K562 (cell line): Measurements from ENCODE around the gene KTI12. TPM values are rescaled to one million over a fixed set of nuclear protein-coding genes. Genes with fewer than 3 reads are reported as not detected.

Experiments used
- ATAC-seq: fragments of 200-7000 bp; cut with Tn5 transposase; 3 replicates; pipeline ENCODE4 v1.9.1; 2020; ENCODE audit warnings: moderate library complexity
- BruUV-seq: library from RNA; stranded (reverse); fragments of 400-500 nt; replicated peaks from 2 replicates; lab custom pipeline; 2021; lab: Mats Ljungman, UMichigan
- CTCF ChIA-PET: fragments of 300-600 bp; formaldehyde crosslinking; extraction: SDS; loops from one replicate; lab custom pipeline; 2021; ENCODE audit warnings: low intra/inter-chr PET ratio; lab: Yijun Ruan, JAX
- POLR2A ChIA-PET: fragments of 300-600, 350-650 bp; sonication (Branson Sonifier 250); formaldehyde crosslinking; extraction: SDS; loops from one replicate; lab custom pipeline; 2021; ENCODE audit warnings: antibody characterized with exemption, inconsistent platforms; lab: Yijun Ruan, JAX
- DNase-seq, 4 experiments: peaks; one replicate each; pipeline versions ENCODE4 v3.0.0 to v3.0.0-alpha.2; 2011 to 2018; ENCODE audit warnings: low spot score in 3 of 4, mixed read lengths in 3 of 4; ENCODE audit errors: extremely low read depth in 1 of 4
- FAIRE-seq: peaks from 2 replicates; lab custom pipeline; 2011; peaks lifted over from hg19 to GRCh38; lab: Jason Lieb, UNC
- H2AFZ ChIP-seq: 2 replicates; pipeline ENCODE4 v1.6.0; 2011; ENCODE audit warnings: low read depth, low read length, control low read depth, inconsistent platforms
- H3K27ac ChIP-seq: fragments of 200-600 bp; 3 replicates; pipeline ENCODE4 v1.8.0; 2011; ENCODE audit warnings: low read depth, mild to moderate bottlenecking, control low read depth, inconsistent platforms, low read length, moderate library complexity, mixed read lengths; ENCODE audit errors: extremely low read depth
- H3K27me3 ChIP-seq, 2 experiments: fragments of 300-600 bp in 1 of 2; 2 replicates in 1 of 2; 3 replicates in 1 of 2; pipeline versions ENCODE4 v1.6.0 to v1.8.0; 2011; ENCODE audit warnings: inconsistent platforms in 2 of 2, low read length in 2 of 2, mild to moderate bottlenecking in 1 of 2, mixed read lengths in 1 of 2, moderate library complexity in 1 of 2; ENCODE audit not compliant: control insufficient read depth in 2 of 2, insufficient read depth in 2 of 2
- H3K36me3 ChIP-seq: fragments of 300-600 bp; 3 replicates; pipeline ENCODE4 v1.8.0; 2011; ENCODE audit warnings: mild to moderate bottlenecking, low read length, inconsistent platforms; ENCODE audit not compliant: control insufficient read depth, insufficient read depth
- H3K4me1 ChIP-seq, 2 experiments: fragments of 200-600 bp in 1 of 2; replicated peaks in 1 of 2; 2 replicates in 1 of 2; 3 replicates in 1 of 2; pipeline versions ENCODE4 v1.5.1 to v1.8.0; 2011; ENCODE audit warnings: inconsistent platforms in 2 of 2, low read length in 2 of 2, mild to moderate bottlenecking in 1 of 2, mixed read lengths in 1 of 2, moderate library complexity in 1 of 2; ENCODE audit not compliant: control insufficient read depth in 2 of 2, insufficient read depth in 2 of 2
- H3K4me2 ChIP-seq: 2 replicates; pipeline ENCODE4 v1.6.1; 2011; ENCODE audit warnings: low read length, control low read depth, inconsistent platforms, mixed read lengths; ENCODE audit not compliant: insufficient read depth
- H3K4me3 ChIP-seq: fragments of 200-600 bp; sonication (generic), shearing (Covaris generic); 2 replicates; pipeline ENCODE4 v1.5.1; 2016; ENCODE audit warnings: control low read depth, inconsistent platforms
- H3K79me2 ChIP-seq: fragments of 200-600 bp; 3 replicates; pipeline ENCODE4 v1.8.0; 2011; ENCODE audit warnings: low read length, inconsistent platforms; ENCODE audit not compliant: control insufficient read depth, insufficient read depth
- H3K9ac ChIP-seq, 2 experiments: 2 replicates each; pipeline versions ENCODE4 v1.6.0 to v1.6.1; 2011; ENCODE audit warnings: low read depth in 2 of 2, low read length in 2 of 2, control low read depth in 1 of 2, inconsistent platforms in 1 of 2, mild to moderate bottlenecking in 1 of 2, mixed read lengths in 1 of 2; ENCODE audit not compliant: insufficient read depth in 1 of 2
- H3K9me1 ChIP-seq: one replicate; pipeline ENCODE4 v1.6.0; 2011; ENCODE audit warnings: inconsistent platforms, mild to moderate bottlenecking, low read length, moderate library complexity; ENCODE audit not compliant: control insufficient read depth, insufficient read depth
- H3K9me3 ChIP-seq: replicated peaks from 2 replicates; pipeline ENCODE4 v1.5.1; 2011; ENCODE audit warnings: low read depth, low read length, inconsistent platforms; ENCODE audit not compliant: control insufficient read depth, insufficient read depth
- H4K20me1 ChIP-seq: replicated peaks from 2 replicates; pipeline ENCODE4 v1.6.1; 2011; ENCODE audit warnings: low read length, inconsistent platforms, mixed read lengths; ENCODE audit not compliant: control insufficient read depth, insufficient read depth
- ARID3A ChIP-seq: IDR thresholded peaks from 2 replicates; pipeline ENCODE4 v1.6.1; 2012; ENCODE audit warnings: low read depth, low read length, improper control_type of control experiment, borderline replicate concordance
- HDGF ChIP-seq: fragments of 450-650 bp; IDR thresholded peaks from 2 replicates; pipeline ENCODE4 v1.6.1; 2016
- MCM3 ChIP-seq: fragments of 450-650 bp; IDR thresholded peaks from 2 replicates; pipeline ENCODE4 v1.6.1; 2016
- MXD1 ChIP-seq: fragments of 250-450 bp; sonication (Bioruptor Pico); IDR thresholded peaks from 2 replicates; pipeline ENCODE4 v1.8.0; 2021; ENCODE audit warnings: borderline replicate concordance, mild to moderate bottlenecking, moderate library complexity; ENCODE audit not compliant: poor library complexity, severe bottlenecking
- NFE2 ChIP-seq: IDR thresholded peaks from 2 replicates; pipeline ENCODE4 v1.6.1; 2014; ENCODE audit warnings: antibody characterized with exemption, low read depth
- OTX1 ChIP-seq: fragments of 450-650 bp; formaldehyde crosslinking; IDR thresholded peaks from 2 replicates; pipeline ENCODE4 v1.4.0; 2022; ENCODE audit warnings: mild to moderate bottlenecking
- PML ChIP-seq: IDR thresholded peaks from 2 replicates; pipeline ENCODE4 v1.6.1; 2012; ENCODE audit warnings: low read length, inconsistent platforms
- PURB ChIP-seq: sonication (generic); formaldehyde crosslinking; IDR thresholded peaks from 2 replicates; pipeline ENCODE4 v1.9.0; 2021; ENCODE audit warnings: low read depth, mild to moderate bottlenecking, missing genetic modification reagents
- RBFOX2 ChIP-seq: fragments of 200-400 bp; formaldehyde crosslinking; IDR thresholded peaks from 2 replicates; pipeline ENCODE4 v1.6.1; 2017; ENCODE audit warnings: low read depth, mild to moderate bottlenecking, low read length, moderate library complexity
- WGBS: fragments of 100-300 bp; shearing (Covaris generic); methylation state at CpG from one replicate; pipeline ENCODE4 v1.1.6; 2016; ENCODE audit warnings: low coverage, mixed read lengths; ENCODE audit not compliant: insufficient coverage; ENCODE audit errors: missing lambda C conversion rate; 5-methylcytosine and 5-hydroxymethylcytosine counted together
- in situ Hi-C: fragments of 300-500 bp; cut with MboI; formaldehyde crosslinking; loops from 4 replicates; pipeline ENCODE4 v1.15.0; 2018; ENCODE audit warnings: inconsistent platforms, mixed read lengths
- intact Hi-C: fragments of 100-400 bp; cut with micrococcal nuclease; formaldehyde crosslinking; loops from 2 replicates; pipeline ENCODE4 v1.14.2; 2022
- polyA plus RNA-seq, 8 experiments: library from polyadenylated mRNA; depleted of rRNA in 4 of 8; stranded (reverse) in 5 of 8; unstranded in 3 of 8; fragments of >200 nt; fragmentation: Nextera tagmentation in 2 of 8; fragmentation: Illumina TruSeq in 1 of 8; extraction: Ambion mirVana in 2 of 8; extraction: Trizol in 1 of 8; gene quantifications; 2 replicates each; pipeline versions ENCODE4 v1.2.1 to v1.2.3, GENCODE V29; 2011 to 2014; ENCODE audit warnings: inconsistent platforms in 1 of 8, missing spikeins in 1 of 8
- total RNA-seq, 7 experiments: library from RNA; depleted of rRNA in 6 of 7; stranded (reverse); fragments of >200 nt in 6 of 7; fragmentation: Illumina TruSeq in 2 of 7; extraction: Trizol in 2 of 7; gene quantifications; 2 replicates each; pipeline versions ENCODE4 v1.2.1 to v1.2.3, GENCODE V29; 2011 to 2021; ENCODE audit warnings: low replicate concordance in 1 of 7

The KTI12 gene
- total and polyA plus RNA-seq, 9 of the 15 experiments (the other 6 are each of a cell fraction or from before 2014, with no cell fraction given), result 3.1 to 22.8 (median 11.6) TPM

GRCh38 chr1:52063192-52063591 lies 29.6 kb upstream of the KTI12 start:
- H3K4me2 ChIP-seq, result no peak overlapping the region
- H3K9me3 ChIP-seq, result no peaks in the 10 kb centered on the region
- H3K4me1 ChIP-seq, result peaks cover 2% of the 10 kb centered on the region in 2 experiments; a peak in 3 of 5 replicates
- intact Hi-C loops, result no loop called here
- H3K9ac ChIP-seq, result no peak overlapping the region
- no peaks in the 10 kb centered on the region for H4K20me1 ChIP-seq
- WGBS, result 86% methylated on average over 2 of the region's 2 CpGs
- no peaks in the 10 kb centered on the region for H3K9me1 ChIP-seq
- H3K4me3 ChIP-seq, result no peak overlapping the region
- no peaks in the 10 kb centered on the region for H3K27me3 ChIP-seq
- DNase-seq (no peak), FAIRE-seq (no peak), ATAC-seq (no peak)
- BruUV-seq, result no TSS peak
- H3K27ac ChIP-seq, result no peak overlapping the region
- ChIA-PET POLR2A (interaction anchor here (0.7 to 3.1 kb wide), 5 partner anchors 8 to 96 kb away, joined by 4 to 16 read pairs (median 12); partner anchors contain the start of gene TXNDC12), CTCF (no interaction called here)
- TF ChIP-seq PML (no peak), HDGF (no peak), PURB (CRISPR knock-in tag) (no peak), MCM3 (no peak), ARID3A (no peak), MXD1 (CRISPR knock-in tag) (no peak), RBFOX2 (peak; percentile 53), NFE2 (no peak), OTX1 (CRISPR knock-in tag) (no peak)
- H3K36me3 ChIP-seq, result peaks cover 85% of the 10 kb centered on the region
- H3K79me2 ChIP-seq, result peaks cover 52% of the 10 kb centered on the region
- in situ Hi-C loops, result no loop called here
- H2AFZ ChIP-seq, result no peak overlapping the region
